GM12878 (cell line): ENCODE data around the gene CRTC3.

Experiments used
- BHLHE40 ChIP-seq, 2 experiments: fragments of 450-650 bp in 1 of 2; IDR thresholded peaks; 2 replicates each; pipeline ENCODE4 v1.6.1; 2011 to 2017; ENCODE audit warnings: low read depth in 2 of 2, borderline replicate concordance in 1 of 2, improper control_type of control experiment in 1 of 2, low read length in 1 of 2, mild to moderate bottlenecking in 1 of 2
- CEBPB ChIP-seq, 2 experiments: fragments of 150-350 bp in 1 of 2; IDR thresholded peaks; 2 replicates each; pipeline ENCODE4 v1.6.1; 2012 to 2014; ENCODE audit warnings: low read depth in 2 of 2, low read length in 2 of 2, borderline replicate concordance in 1 of 2, inconsistent platforms in 1 of 2
- CREM ChIP-seq: IDR thresholded peaks from 2 replicates; pipeline ENCODE4 v1.6.1; 2014; ENCODE audit warnings: antibody characterized with exemption, low read depth
- MEF2A ChIP-seq: IDR thresholded peaks from 2 replicates; pipeline ENCODE4 v1.6.1; 2011; ENCODE audit warnings: low read depth, mild to moderate bottlenecking, low read length, moderate library complexity; ENCODE audit not compliant: insufficient read depth
- MXI1 ChIP-seq: fragments of 150-350 bp; IDR thresholded peaks from 2 replicates; pipeline ENCODE4 v1.6.1; 2011; ENCODE audit warnings: low read depth, mild to moderate bottlenecking, inconsistent platforms, low read length, improper control_type of control experiment
- NKRF ChIP-seq: fragments of 450-650 bp; conservative IDR thresholded peaks from 2 replicates; pipeline ENCODE4 v1.6.1; 2017; ENCODE audit warnings: mild to moderate bottlenecking, moderate library complexity
- POU2F2 ChIP-seq: IDR thresholded peaks from 3 replicates; pipeline ENCODE4 v1.6.1; 2011; ENCODE audit warnings: low read depth, mild to moderate bottlenecking, low read length, borderline replicate concordance
- RBBP5 ChIP-seq: fragments of 200-600 bp; sonication (generic); conservative IDR thresholded peaks from 2 replicates; pipeline ENCODE4 v1.6.1; 2016
- RCOR1 ChIP-seq: conservative IDR thresholded peaks from 2 replicates; pipeline ENCODE4 v1.6.1; 2012; ENCODE audit warnings: low read depth, low read length, improper control_type of control experiment
- TF ChIP-seq, protein P1 (sequence below): IDR thresholded peaks from 2 replicates; pipeline ENCODE4 v1.6.1; 2011; ENCODE audit warnings: low read depth, low read length, improper control_type of control experiment, borderline replicate concordance
- TF ChIP-seq, protein P2 (sequence below): IDR thresholded peaks from 2 replicates; pipeline ENCODE4 v1.6.1; 2012; ENCODE audit warnings: mild to moderate bottlenecking, low read depth, low read length

DNA sequence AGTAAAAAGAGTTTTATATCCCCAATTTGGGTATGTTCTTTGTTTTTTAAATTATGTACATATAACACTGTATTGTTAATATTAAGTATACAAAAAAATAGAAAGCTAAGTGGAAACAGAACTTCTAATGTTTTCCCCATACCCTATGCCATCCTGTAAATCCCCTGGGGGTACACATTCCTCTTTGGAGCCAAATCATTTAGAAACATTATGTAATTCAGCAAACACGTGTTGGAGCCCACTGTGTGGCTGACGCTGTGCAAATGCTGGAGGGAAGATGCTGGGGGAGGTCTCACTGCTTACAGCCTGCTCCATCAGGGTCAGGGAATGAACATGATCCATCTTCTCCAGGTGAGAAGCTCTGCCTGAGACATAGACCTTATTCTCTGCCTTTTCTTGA, 52.8 kb downstream of the CRTC3 start:
- TF ChIP-seq POU2F2 (no peak), BHLHE40 (IDR thresholded peaks at IDR 0.05; ENCODE audit: borderline replicate concordance in 1 of 2, low read depth in 2 of 2, low read length in 1 of 2) (no peak), CEBPB (IDR thresholded peaks at IDR 0.05; ENCODE audit: borderline replicate concordance in 1 of 2, low read depth in 2 of 2, low read length in 2 of 2) (no peak), NKRF (no peak), RCOR1 (no peak), MXI1 (no peak), MEF2A (no peak), RBBP5 (no peak), CREM (no peak)
- TF ChIP-seq, protein P1, sequence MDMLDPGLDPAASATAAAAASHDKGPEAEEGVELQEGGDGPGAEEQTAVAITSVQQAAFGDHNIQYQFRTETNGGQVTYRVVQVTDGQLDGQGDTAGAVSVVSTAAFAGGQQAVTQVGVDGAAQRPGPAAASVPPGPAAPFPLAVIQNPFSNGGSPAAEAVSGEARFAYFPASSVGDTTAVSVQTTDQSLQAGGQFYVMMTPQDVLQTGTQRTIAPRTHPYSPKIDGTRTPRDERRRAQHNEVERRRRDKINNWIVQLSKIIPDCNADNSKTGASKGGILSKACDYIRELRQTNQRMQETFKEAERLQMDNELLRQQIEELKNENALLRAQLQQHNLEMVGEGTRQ, result no peak
- TF ChIP-seq, protein P2, sequence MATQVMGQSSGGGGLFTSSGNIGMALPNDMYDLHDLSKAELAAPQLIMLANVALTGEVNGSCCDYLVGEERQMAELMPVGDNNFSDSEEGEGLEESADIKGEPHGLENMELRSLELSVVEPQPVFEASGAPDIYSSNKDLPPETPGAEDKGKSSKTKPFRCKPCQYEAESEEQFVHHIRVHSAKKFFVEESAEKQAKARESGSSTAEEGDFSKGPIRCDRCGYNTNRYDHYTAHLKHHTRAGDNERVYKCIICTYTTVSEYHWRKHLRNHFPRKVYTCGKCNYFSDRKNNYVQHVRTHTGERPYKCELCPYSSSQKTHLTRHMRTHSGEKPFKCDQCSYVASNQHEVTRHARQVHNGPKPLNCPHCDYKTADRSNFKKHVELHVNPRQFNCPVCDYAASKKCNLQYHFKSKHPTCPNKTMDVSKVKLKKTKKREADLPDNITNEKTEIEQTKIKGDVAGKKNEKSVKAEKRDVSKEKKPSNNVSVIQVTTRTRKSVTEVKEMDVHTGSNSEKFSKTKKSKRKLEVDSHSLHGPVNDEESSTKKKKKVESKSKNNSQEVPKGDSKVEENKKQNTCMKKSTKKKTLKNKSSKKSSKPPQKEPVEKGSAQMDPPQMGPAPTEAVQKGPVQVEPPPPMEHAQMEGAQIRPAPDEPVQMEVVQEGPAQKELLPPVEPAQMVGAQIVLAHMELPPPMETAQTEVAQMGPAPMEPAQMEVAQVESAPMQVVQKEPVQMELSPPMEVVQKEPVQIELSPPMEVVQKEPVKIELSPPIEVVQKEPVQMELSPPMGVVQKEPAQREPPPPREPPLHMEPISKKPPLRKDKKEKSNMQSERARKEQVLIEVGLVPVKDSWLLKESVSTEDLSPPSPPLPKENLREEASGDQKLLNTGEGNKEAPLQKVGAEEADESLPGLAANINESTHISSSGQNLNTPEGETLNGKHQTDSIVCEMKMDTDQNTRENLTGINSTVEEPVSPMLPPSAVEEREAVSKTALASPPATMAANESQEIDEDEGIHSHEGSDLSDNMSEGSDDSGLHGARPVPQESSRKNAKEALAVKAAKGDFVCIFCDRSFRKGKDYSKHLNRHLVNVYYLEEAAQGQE, result no peak
